Ishikawa (cell line): ENCODE data around the gene COPS7A.

Experiments used
- CEBPB ChIP-seq: IDR thresholded peaks from 2 replicates; pipeline ENCODE4 v1.6.1; 2012
- CREB1 ChIP-seq: IDR thresholded peaks from 2 replicates; pipeline ENCODE4 v1.6.1; 2012; ENCODE audit warnings: low read depth
- REST ChIP-seq: IDR thresholded peaks from 2 replicates; pipeline ENCODE4 v1.6.1; 2012; ENCODE audit warnings: low read depth, mild to moderate bottlenecking
- TF ChIP-seq, protein P1 (sequence below): IDR thresholded peaks from 2 replicates; pipeline ENCODE4 v1.6.1; 2012
- TF ChIP-seq, protein P2 (sequence below): IDR thresholded peaks from 2 replicates; pipeline ENCODE4 v1.6.1; 2012

GRCh38 chr12:6752921-6753771 is 29.3 kb downstream of the COPS7A start, which contains the start of gene MLF2:
- TF ChIP-seq CEBPB (no peak), REST (0 out of 2 replicates have a peak, but pooled peaks have one; percentile 7), CREB1 (peak; percentile 74)
- TF ChIP-seq, protein P1, sequence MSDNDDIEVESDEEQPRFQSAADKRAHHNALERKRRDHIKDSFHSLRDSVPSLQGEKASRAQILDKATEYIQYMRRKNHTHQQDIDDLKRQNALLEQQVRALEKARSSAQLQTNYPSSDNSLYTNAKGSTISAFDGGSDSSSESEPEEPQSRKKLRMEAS = peak; percentile 71
- TF ChIP-seq, protein P2, sequence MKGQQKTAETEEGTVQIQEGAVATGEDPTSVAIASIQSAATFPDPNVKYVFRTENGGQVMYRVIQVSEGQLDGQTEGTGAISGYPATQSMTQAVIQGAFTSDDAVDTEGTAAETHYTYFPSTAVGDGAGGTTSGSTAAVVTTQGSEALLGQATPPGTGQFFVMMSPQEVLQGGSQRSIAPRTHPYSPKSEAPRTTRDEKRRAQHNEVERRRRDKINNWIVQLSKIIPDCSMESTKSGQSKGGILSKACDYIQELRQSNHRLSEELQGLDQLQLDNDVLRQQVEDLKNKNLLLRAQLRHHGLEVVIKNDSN = 0 out of 2 replicates have a peak, but pooled peaks have one; percentile 6
